Activated T-helper 1 cell treated with anti-CD3 and anti-CD28 coated beads, Interleukin-2, amount 50 U/mL, for 16 hours (primary cell): Measurements from ENCODE around the gene NEK6.
"Not testable (repeated sequence)": the region's sequence is repeated elsewhere in the genome, so short reads cannot be mapped to it uniquely, and the experiment has no call there.

Source experiments
- DNase-seq, 2 donors: peaks; one replicate each; pipeline ENCODE4 v3.0.0-alpha.2; 2020; ENCODE audit warnings: low read depth in 1 of 2, low spot score in 1 of 2

The NEK6 gene

DNA sequence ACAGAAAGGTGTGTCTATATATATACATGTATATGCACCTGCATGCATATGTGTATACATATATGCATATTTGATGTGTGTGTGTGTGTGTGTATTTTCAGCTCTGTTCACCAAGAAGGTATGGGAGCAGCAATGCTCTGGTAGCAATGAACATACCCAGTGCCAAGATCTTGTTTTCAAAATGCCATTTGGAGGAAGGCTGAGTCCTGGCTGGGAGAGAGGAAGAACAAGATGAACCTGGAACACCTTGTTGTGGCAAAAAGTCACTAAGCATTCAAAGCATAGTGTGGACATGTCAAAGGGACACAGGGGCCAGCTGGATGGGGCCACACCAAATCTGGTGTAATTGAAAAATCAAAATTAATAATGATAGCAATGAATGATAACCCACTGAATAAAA lies 31.8 kb upstream of the NEK6 start:
- DNase-seq: no peak

DNA sequence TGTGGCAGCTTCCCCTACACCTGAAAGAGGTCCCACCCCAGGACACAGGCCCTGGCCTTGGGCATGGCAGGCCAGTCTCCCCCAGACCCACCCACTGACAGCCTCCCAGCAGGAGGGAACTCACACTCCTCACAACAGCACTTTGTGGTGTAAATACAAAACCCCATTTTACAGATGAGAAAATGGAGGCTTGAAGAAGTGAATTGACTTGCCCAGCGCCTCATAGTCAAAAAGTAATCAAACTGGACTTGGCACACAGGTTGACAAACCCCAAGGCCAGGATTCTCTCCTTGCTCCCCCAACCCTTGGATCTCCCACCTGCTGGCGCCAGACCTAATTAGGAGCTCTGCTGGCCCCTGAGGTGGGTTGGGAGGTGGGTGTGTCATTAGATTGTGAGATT lies 29.2 kb upstream of the NEK6 start:
- DNase-seq: no peak

GRCh38 chr9:124231095-124231737 lies 26.5 kb upstream of the NEK6 start:
- DNase-seq: no peak

- no peak for DNase-seq
Observed at GRCh38 chr9:124238546-124239140, 19.1 kb upstream of the NEK6 start.

DNA sequence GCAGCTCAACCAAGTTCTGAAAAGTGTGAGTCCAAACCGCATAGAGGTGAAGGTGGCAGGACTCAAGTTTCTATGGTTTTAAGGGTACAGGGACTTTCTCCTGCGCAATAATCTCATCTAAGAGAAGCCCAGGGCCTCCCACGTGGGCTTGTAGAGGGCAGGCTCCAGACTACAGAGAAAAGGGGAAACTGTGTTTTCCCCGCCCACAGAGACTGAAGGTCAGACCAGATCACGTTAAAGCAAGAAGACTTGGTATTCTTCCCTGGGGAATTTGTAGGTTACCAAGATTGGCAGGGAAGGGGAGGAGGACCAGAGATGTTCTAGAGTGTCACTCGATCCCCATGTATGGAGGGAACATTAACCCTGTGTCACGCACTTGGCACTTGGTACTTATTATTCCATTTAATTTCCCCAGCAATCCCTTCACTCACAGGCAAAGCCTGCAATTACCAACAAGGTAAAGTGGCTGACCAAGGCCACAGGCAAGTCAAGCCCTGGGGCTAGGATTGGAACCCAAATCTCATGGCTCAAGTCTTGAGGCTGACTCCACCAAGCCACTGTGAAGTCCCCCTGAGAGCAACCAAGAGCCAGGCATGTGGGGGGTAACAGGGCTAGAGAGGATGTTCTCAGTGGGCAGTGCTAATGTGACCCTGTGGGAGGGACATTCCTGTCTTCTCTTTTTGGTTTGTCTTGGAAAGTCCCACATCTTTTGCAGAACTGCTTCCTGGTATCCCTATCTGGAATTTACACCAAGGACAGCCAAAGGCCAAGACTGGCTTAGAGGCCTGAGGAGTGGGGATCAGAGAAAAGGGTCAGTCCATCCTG lies 18.3 kb upstream of the NEK6 start:
- no peak for DNase-seq

DNA sequence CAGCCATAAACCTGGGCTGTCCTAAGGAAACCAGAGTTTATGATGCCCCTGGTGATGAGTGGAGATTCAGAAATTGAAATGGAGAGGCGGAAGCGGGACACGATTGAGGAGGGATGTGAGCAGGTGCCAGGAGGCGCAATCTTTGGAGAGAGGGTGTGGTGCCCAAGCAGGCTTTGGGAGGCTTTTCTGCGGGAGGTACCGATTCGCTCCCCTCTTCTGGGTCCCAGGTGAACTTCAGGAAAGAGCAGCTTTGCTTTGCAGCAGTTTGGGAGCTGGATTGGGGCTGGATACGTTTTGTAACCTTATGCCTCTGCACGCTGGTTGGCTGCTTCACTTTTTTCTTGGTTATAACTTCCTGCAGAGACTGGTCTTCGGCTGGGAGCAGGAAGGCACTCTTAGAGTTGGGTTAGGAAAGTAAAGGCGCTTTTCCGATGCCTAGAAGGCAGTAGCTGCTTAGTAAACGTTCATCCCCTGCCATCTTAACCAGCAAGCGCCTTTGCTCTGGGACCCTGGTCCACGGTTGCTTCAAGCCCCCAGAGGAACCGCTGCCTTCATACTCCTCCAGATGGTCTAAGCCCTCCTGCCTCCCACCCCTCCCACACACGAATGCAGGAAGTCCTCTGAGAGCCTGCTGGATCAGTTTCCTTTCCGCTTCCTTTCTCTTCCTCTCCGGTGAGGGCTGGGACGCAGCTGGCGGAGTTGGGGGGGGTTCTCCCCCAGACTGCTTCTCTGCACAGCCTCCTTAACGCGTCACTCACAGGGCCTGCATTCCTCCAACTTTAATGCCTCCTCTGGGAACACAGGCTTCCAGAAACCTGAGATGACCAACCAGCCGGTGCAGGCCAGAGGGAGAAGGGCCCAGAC lies 15.2 kb upstream of the NEK6 start:
- DNase-seq: no peak

DNA sequence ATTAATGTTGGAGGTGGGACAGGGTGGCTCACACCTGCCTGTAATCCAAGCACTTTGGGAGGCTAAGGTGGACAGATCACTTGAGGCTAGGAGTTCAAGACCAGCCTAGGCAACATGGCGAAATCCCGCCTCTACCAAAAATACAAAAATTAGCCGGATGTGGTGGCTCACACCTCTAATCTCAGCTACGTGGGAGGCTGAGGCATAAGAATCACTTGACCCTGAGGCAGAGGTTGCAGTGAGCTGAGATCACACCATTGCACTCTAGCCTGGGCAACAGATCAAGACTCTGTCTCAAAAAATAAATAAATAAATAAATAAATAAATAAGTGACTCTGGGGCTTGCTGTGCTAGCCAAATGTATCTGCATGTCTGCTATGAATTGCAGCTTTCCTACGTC lies 10.4 kb upstream of the NEK6 start:
- DNase-seq: not testable (repeated sequence)

- no peak for DNase-seq
Observed at GRCh38 chr9:124248066-124248465, 9.7 kb upstream of the NEK6 start.

- no peak for DNase-seq
Observed at GRCh38 chr9:124248960-124249359, 8.8 kb upstream of the NEK6 start.

- no peak for DNase-seq
Observed at GRCh38 chr9:124251204-124251603, 6.5 kb upstream of the NEK6 start.

DNA sequence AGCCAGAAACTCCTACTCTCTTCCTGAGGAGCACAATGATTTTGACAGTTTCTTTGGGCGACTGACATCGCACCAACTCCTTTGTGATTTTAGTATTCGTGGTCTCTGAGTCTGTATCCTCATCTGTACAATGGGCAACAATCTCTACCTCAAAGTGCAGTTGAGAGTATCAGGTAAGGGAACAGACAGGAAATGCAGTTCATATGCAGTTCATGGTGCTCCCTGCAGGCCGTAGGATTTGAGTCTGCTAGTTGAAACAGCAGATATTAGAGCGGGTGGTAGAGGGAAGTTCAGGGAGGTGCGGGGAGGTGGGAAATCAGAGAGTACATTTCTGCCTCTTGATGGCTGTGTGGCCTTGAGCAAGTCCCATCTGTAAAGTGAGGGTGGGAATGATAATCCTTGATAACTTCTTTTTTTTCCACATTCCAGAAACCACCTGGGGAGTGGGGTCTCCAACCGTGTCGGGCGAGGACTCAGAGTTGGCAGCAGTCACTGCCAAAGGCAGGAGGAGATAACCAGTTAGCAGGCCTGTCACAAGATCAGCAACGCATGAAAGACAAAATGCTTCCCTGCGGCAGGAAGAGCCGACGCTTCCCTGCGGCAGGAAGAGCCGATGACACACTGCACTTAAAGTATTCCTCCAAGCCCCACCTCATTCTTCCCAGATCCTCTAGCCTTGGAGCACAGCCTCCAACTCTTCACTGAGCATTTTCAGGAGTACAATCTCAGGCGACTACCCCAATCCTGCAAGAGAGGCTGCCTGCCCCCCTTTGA lies 6.0 kb upstream of the NEK6 start:
- DNase-seq: no peak

- not testable (repeated sequence) for DNase-seq
Observed at GRCh38 chr9:124252878-124253277, 4.9 kb upstream of the NEK6 start.

DNA sequence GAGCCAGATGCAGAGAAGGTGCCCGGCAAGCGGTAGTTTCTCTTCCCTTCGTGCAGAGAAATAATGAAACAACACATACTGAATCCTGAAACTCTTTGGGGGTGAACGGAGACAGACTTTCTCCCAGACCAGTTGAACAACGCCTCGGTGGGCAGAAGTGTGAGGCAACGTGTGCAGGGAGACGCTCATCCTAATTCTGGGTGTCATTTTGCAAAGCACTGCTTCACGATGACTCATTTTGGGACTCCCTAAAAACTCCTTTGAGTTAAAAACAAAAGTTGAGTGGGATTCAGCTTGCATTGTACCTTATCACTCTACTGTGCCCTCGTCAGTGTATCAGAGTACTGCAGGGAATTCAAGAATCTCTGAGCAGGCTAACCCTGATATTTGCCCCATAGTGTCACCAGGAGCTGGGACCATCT lies 3.5 kb upstream of the NEK6 start:
- peak in 1 of 2 donors; percentile 8 for DNase-seq

GRCh38 chr9:124255222-124255621 lies 2.5 kb upstream of the NEK6 start:
- no peak for DNase-seq

- DNase-seq: no peak
Observed at GRCh38 chr9:124256517-124257069, 1.2 kb upstream of the NEK6 start.

DNA sequence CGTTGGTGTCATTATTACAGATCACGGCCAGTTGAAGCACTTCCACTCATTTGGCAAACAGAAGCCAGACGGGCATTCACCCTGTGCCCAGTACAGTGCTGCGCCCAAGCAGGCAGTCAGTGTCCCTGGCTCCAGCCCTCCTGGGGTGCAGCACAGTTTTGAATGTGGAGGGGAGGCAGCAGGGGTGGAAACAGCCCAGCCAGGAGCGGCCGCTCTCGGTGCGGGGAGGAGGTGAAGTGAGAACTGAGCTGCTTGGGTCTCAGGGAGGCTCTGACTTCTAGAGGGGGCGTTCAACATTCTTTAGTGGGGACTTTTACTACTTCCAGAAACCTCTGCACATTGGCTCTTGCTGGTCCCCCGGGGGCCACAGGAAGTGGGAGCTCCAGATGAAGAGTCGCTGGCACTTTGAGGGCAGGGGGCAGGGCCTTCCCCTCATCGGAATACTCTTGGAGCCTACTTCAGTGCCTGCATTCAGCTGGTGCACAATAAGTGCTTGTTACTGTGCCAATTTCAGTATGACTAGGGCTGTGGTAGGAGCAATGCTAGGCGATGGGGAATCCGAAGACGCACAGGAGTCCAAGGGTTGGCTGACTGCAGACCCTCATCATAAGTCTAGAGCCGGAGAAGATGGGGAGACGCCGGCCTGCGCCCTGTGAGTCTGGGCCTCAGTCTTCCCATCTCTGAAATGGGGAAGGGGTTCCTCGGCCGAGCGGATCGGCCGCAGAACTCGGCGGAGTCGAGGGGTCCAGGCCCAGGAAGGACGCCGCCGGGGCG lies 492 bp upstream of the NEK6 start:
- no peak for DNase-seq

- no peak for DNase-seq
Observed at GRCh38 chr9:124258607-124259157, 933 bp downstream of the NEK6 start.

DNA sequence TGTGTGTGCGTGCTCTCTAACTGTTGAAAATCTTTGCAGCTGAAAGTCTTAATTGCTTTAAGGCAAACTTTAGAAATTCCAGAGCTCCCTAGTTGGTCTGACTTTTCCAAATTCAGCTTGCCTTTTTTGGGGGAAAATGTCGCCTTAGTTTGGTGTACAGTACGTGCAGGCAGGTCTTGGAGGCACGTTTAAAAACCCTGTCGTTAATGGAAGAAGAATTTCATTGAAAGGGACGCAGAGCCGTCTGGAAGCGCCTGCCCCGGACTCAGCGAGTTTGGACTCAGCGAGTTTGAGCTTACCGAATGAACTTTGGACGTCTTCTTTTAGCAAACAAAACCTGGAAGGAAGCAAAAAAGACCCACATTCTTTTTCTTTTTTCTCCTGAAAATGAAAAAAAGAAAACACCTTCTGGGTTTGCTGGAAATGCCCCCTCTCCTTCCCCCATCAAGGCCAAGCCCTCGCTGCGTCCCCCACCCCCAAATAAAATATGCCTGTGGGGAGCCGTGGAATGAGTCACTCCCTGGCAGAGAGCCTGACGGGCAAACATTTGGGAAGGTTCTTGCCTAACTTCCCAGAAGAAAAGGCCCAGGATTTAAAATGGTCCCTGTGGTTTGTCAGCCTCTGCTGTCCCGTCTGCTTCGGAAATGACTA lies 1.5 kb downstream of the NEK6 start:
- no peak for DNase-seq
